Adrenal gland (tissue), 12 donors: ENCODE results near the gene RANGAP1. TPM values are rescaled to one million over a fixed set of nuclear protein-coding genes. Genes with fewer than 3 reads are reported as not detected.
A peak's percentile ranks its signal among the peaks of the same experiment; 100 is the strongest.

Experiments
- DNase-seq, 7 donors: peaks; one replicate each; pipeline ENCODE4 v3.0.0-alpha.2; 2019 to 2020
- H3K27ac ChIP-seq, 5 donors: fragments of 200-600 bp; sonication (generic) in 4 of 5; 1 replicate in 3 of 5; 2 replicates in 2 of 5; pipeline versions ENCODE4 v1.5.1 to v1.8.0; 2016 to 2020; ENCODE audit warnings: mild to moderate bottlenecking in 1 of 5
- H3K27me3 ChIP-seq: fragments of 200-600 bp; 2 replicates; pipeline ENCODE4 v1.8.0; 2021
- H3K36me3 ChIP-seq, 2 donors: fragments of 200-600 bp; replicated peaks in 1 of 2; 1 replicate in 1 of 2; 2 replicates in 1 of 2; pipeline versions ENCODE4 v1.5.1 to v1.8.0; 2018 to 2022
- H3K4me1 ChIP-seq, 2 donors: fragments of 200-600 bp; replicated peaks in 1 of 2; 1 replicate in 1 of 2; 2 replicates in 1 of 2; pipeline versions ENCODE4 v1.5.1 to v1.8.0; 2018 to 2021
- H3K4me3 ChIP-seq, 4 donors: fragments of 200-600 bp; sonication (generic) in 3 of 4; one replicate each; pipeline ENCODE4 v1.5.1; 2016 to 2018
- H3K9me3 ChIP-seq, 3 donors: fragments of 200-600 bp; sonication (generic) in 1 of 3; replicated peaks in 1 of 3; 1 replicate in 2 of 3; 2 replicates in 1 of 3; pipeline versions ENCODE4 v1.5.1 to v1.8.0; 2016 to 2021
- CTCF ChIP-seq, 6 experiments: fragments of 450-650 bp in 4 of 6; fragments of 200-600 bp in 2 of 6; sonication (generic) in 1 of 6; IDR thresholded peaks; 1 replicate in 5 of 6; 2 replicates in 1 of 6; pipeline versions ENCODE4 v1.5.1 to v1.8.0; 2016 to 2021; ENCODE audit warnings: antibody characterized with exemption in 6 of 6, mild to moderate bottlenecking in 2 of 6, moderate library complexity in 1 of 6
- POLR2A ChIP-seq, 2 donors: fragments of 450-650 bp; IDR thresholded peaks; one replicate each; pipeline ENCODE4 v1.6.1; 2017; ENCODE audit warnings: antibody characterized with exemption in 2 of 2, mild to moderate bottlenecking in 2 of 2, moderate library complexity in 1 of 2
- WGBS, 4 donors: extraction: QIAGEN DNeasy Blood & Tissue Kit in 2 of 4; methylation state at CpG; one replicate each; pipeline versions ENCODE4 v1.1.5 to v1.1.7; 2013 to 2017; 5-methylcytosine and 5-hydroxymethylcytosine counted together
- intact Hi-C, 2 donors: fragments of 100-400 bp; cut with DNase I; formaldehyde crosslinking; loops; one replicate each; pipeline versions ENCODE4 v1.14.1 to v1.15.0; 2022 to 2023
- polyA plus RNA-seq, 3 donors: library from polyadenylated mRNA; stranded (reverse); fragments of 200-250 nt in 2 of 3; fragments of 350-450 nt in 1 of 3; fragmentation: Illumina TruSeq in 1 of 3; extraction: RNeasy Lipid Tissue Mini Kit (QIAGEN cat#74804) in 1 of 3; gene quantifications; one replicate each; pipeline ENCODE4 v1.2.3, GENCODE V29; 2013 to 2014
- total RNA-seq, 9 donors: library from RNA; depleted of rRNA in 4 of 9; stranded (reverse); fragments of >200 nt in 4 of 9; fragments of 120-200 nt in 1 of 9; fragmentation: NEBNext Ultra II Directional in 1 of 9; extraction: Animal tissue kit (Norgen Biotek cat#: 25700) in 1 of 9; gene quantifications; one replicate each; pipeline versions ENCODE4 v1.1.0 to v1.2.4, GENCODE V29; 2013 to 2023
- donor health status: healthy with polysubstance abuse.
- donor health status: Bipolar disorder and iron deficiency.
- donor health status: DM: yes; HTN: yes; CAD: no.
- donor health status: DM: no; HTN: no; CAD: no.
- donor health status: DM: no; HTN: no; CAD: no.
- donor health status: DM: yes; HTN: yes; CAD: no.

The RANGAP1 gene
- total and polyA plus RNA-seq, 12 donors, result 56.6 to 134 (median 76.7) TPM

GRCh38 chr22:41248758-41249157, 37.2 kb downstream of the RANGAP1 start:
- Histone ChIP-seq H3K27ac (peak overlapping the region in 2 of 5 donors; percentile 47 to 49), H3K4me3 (no peak overlapping the region), H3K4me1 (peaks cover 0 to 12% of the 10 kb centered on the region in 2 donors), H3K36me3 (peaks cover 0 to 78% of the 10 kb centered on the region in 2 donors), H3K9me3 (no peaks in the 10 kb centered on the region), H3K27me3 (no peaks in the 10 kb centered on the region)
- intact Hi-C loops, result no loop called here
- WGBS, 4 donors, result 92 to 93% methylated on average over 10 of the region's 10 CpGs; no CpG with 5 or more reads in 2 of the 4 donors
- DNase-seq, result no peak
- TF ChIP-seq CTCF (IDR thresholded peaks at IDR 0.05), result no peak
- TF ChIP-seq POLR2A (IDR thresholded peaks at IDR 0.05), result no peak

- Histone ChIP-seq H3K27me3 (no peaks in the 10 kb centered on the region), H3K4me3 (no peak overlapping the region), H3K4me1 (peaks cover 0 to 12% of the 10 kb centered on the region in 2 donors), H3K9me3 (no peaks in the 10 kb centered on the region), H3K36me3 (peaks cover 0 to 73% of the 10 kb centered on the region in 2 donors), H3K27ac (peak overlapping the region in 3 of 5 donors; percentile 43 to 49 (median 47))
- WGBS, 4 donors, result 85 to 97% (median 90%) methylated on average over 6 to 15 of the region's 15 CpGs
- DNase-seq, result no peak
- intact Hi-C loops, result no loop called here
- TF ChIP-seq POLR2A (IDR thresholded peaks at IDR 0.05), result no peak
- TF ChIP-seq CTCF (IDR thresholded peaks at IDR 0.05), result no peak
These were observed 37.7 kb downstream of the RANGAP1 start for GRCh38 chr22:41248314-41248713.

- TF ChIP-seq POLR2A (IDR thresholded peaks at IDR 0.05), result no peak
- TF ChIP-seq CTCF (IDR thresholded peaks at IDR 0.05), result no peak
- Histone ChIP-seq H3K36me3 (peaks cover 0 to 67% of the 10 kb centered on the region in 2 donors), H3K27me3 (no peaks in the 10 kb centered on the region), H3K27ac (peak overlapping the region in 3 of 5 donors; percentile 43 to 49 (median 47)), H3K4me1 (peaks cover 0 to 12% of the 10 kb centered on the region in 2 donors), H3K4me3 (no peak overlapping the region), H3K9me3 (no peaks in the 10 kb centered on the region)
- 72 to 82% (median 78%) methylated on average over 3 to 7 of the region's 7 CpGs for WGBS, 4 donors
- DNase-seq, result peak in 5 of 7 donors; percentile 49 to 62 (median 51)
- intact Hi-C loops, result no loop called here
These were observed 38.3 kb downstream of the RANGAP1 start for GRCh38 chr22:41247703-41248102.

GRCh38 chr22:41245917-41246499, 40.0 kb downstream of the RANGAP1 start:
- TF ChIP-seq POLR2A (IDR thresholded peaks at IDR 0.05) (no peak), CTCF (IDR thresholded peaks at IDR 0.05) (no peak)
- WGBS, 4 donors, result 87 to 89% (median 88%) methylated on average over 3 to 21 of the region's 21 CpGs
- DNase-seq, result no peak
- Histone ChIP-seq H3K36me3 (peaks cover 0 to 50% of the 10 kb centered on the region in 2 donors), H3K4me1 (peaks cover 0 to 12% of the 10 kb centered on the region in 2 donors), H3K27me3 (no peaks in the 10 kb centered on the region), H3K4me3 (no peak overlapping the region), H3K9me3 (no peaks in the 10 kb centered on the region), H3K27ac (no peak overlapping the region)
- intact Hi-C loops, result no loop called here
